Loucy (cell line): ENCODE results near the gene EDN3.

Source experiments
- H2AFZ ChIP-seq: fragments of 200-600 bp; sonication (generic); 2 replicates; pipeline ENCODE4 v1.6.0; 2016; ENCODE audit warnings: antibody characterized with exemption, mild to moderate bottlenecking, low read length, moderate library complexity
- H3F3A ChIP-seq: fragments of 200-600 bp; 2 replicates; pipeline ENCODE4 v1.6.0; 2016; ENCODE audit warnings: antibody characterized with exemption, low read depth, mild to moderate bottlenecking
- H3K27me3 ChIP-seq: fragments of 200-600 bp; sonication (generic); 2 replicates; pipeline ENCODE4 v1.6.1; 2014; ENCODE audit warnings: low read length, mild to moderate bottlenecking; ENCODE audit not compliant: insufficient read depth, poor library complexity, severe bottlenecking
- H3K36me3 ChIP-seq: fragments of 200-600 bp; sonication (generic); 2 replicates; pipeline ENCODE4 v1.6.1; 2016; ENCODE audit warnings: low read length; ENCODE audit not compliant: insufficient read depth
- H3K4me1 ChIP-seq: fragments of 200-600 bp; sonication (generic); 2 replicates; pipeline ENCODE4 v1.5.1; 2014; ENCODE audit warnings: low read length, mild to moderate bottlenecking; ENCODE audit not compliant: insufficient read depth, poor library complexity, severe bottlenecking
- H3K4me2 ChIP-seq: fragments of 200-600 bp; sonication (generic); 2 replicates; pipeline ENCODE4 v1.6.0; 2014; ENCODE audit warnings: antibody characterized with exemption, low read length, low read depth, mild to moderate bottlenecking; ENCODE audit not compliant: poor library complexity, severe bottlenecking
- H3K4me3 ChIP-seq: fragments of 200-600 bp; sonication (generic); 2 replicates; pipeline ENCODE4 v1.5.1; 2014; ENCODE audit warnings: low read length, mild to moderate bottlenecking, mixed read lengths; ENCODE audit not compliant: poor library complexity, severe bottlenecking
- H3K79me2 ChIP-seq: fragments of 200-600 bp; sonication (generic); 2 replicates; pipeline ENCODE4 v1.6.1; 2014; ENCODE audit warnings: low read length; ENCODE audit not compliant: insufficient read depth
- H3K9ac ChIP-seq: fragments of 200-600 bp; sonication (generic); 2 replicates; pipeline ENCODE4 v1.6.0; 2014; ENCODE audit warnings: mild to moderate bottlenecking, low read depth, low read length, moderate library complexity; ENCODE audit not compliant: poor library complexity, severe bottlenecking
- H3K9me2 ChIP-seq: fragments of 200-600 bp; sonication (generic); replicated peaks from 2 replicates; pipeline ENCODE4 v1.6.1; 2016; ENCODE audit warnings: low read depth, low read length, mixed read lengths
- H3K9me3 ChIP-seq: fragments of 200-600 bp; sonication (generic); 2 replicates; pipeline ENCODE4 v1.6.1; 2014; ENCODE audit warnings: mild to moderate bottlenecking, antibody characterized with exemption, low read length, low read depth; ENCODE audit not compliant: insufficient read depth
- H4K20me1 ChIP-seq: fragments of 200-600 bp; sonication (generic); 2 replicates; pipeline ENCODE4 v1.6.0; 2014; ENCODE audit warnings: antibody characterized with exemption, low read length, mild to moderate bottlenecking; ENCODE audit not compliant: insufficient read depth, poor library complexity, severe bottlenecking
- EZH2phosphoT487 ChIP-seq: fragments of 200-600 bp; IDR thresholded peaks from 2 replicates; pipeline ENCODE4 v1.6.1; 2018; ENCODE audit warnings: antibody characterized with exemption, mild to moderate bottlenecking, moderate library complexity, borderline replicate concordance
- TF ChIP-seq, protein P1 (sequence below): fragments of 200-600 bp; sonication (generic); conservative IDR thresholded peaks from 2 replicates; pipeline ENCODE4 v1.5.1; 2014; ENCODE audit warnings: mild to moderate bottlenecking, antibody characterized with exemption, low read length

Gene EDN3

DNA sequence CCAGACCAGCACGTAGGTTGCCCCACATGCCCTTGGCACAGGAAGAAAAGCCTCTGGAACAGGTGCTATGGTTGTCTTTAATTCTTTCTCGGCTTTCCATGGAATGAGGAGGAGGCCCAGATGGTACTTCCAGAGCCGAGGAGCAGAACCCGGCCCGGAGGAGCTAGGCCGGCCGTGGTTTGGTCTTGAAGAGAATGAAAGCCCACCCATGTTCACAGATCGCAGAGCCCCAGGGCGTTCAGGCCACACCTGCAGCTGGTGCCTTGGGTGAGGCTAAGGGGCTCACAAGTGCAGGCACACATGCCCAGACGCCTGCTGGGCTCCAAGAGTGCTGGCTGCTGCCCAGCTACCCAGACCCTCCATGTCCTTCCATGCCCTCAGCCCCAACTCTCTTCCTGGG, 20.0 kb downstream of the EDN3 start:
- no peak overlapping the region for H2AFZ ChIP-seq
- no peak overlapping the region for H3K4me3 ChIP-seq
- H4K20me1 ChIP-seq = no peaks in the 10 kb centered on the region
- H3K9ac ChIP-seq = no peak overlapping the region
- no peak overlapping the region for H3K4me2 ChIP-seq
- no peaks in the 10 kb centered on the region for H3K36me3 ChIP-seq
- no peaks in the 10 kb centered on the region for H3K9me2 ChIP-seq
- H3K9me3 ChIP-seq = no peaks in the 10 kb centered on the region
- H3K27me3 ChIP-seq = no peaks in the 10 kb centered on the region
- TF ChIP-seq, protein P1, sequence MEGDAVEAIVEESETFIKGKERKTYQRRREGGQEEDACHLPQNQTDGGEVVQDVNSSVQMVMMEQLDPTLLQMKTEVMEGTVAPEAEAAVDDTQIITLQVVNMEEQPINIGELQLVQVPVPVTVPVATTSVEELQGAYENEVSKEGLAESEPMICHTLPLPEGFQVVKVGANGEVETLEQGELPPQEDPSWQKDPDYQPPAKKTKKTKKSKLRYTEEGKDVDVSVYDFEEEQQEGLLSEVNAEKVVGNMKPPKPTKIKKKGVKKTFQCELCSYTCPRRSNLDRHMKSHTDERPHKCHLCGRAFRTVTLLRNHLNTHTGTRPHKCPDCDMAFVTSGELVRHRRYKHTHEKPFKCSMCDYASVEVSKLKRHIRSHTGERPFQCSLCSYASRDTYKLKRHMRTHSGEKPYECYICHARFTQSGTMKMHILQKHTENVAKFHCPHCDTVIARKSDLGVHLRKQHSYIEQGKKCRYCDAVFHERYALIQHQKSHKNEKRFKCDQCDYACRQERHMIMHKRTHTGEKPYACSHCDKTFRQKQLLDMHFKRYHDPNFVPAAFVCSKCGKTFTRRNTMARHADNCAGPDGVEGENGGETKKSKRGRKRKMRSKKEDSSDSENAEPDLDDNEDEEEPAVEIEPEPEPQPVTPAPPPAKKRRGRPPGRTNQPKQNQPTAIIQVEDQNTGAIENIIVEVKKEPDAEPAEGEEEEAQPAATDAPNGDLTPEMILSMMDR = no peak
- no peak for TF ChIP-seq EZH2phosphoT487
- H3K4me1 ChIP-seq = no peaks in the 10 kb centered on the region
- no peaks in the 10 kb centered on the region for H3F3A ChIP-seq
- no peaks in the 10 kb centered on the region for H3K79me2 ChIP-seq

DNA sequence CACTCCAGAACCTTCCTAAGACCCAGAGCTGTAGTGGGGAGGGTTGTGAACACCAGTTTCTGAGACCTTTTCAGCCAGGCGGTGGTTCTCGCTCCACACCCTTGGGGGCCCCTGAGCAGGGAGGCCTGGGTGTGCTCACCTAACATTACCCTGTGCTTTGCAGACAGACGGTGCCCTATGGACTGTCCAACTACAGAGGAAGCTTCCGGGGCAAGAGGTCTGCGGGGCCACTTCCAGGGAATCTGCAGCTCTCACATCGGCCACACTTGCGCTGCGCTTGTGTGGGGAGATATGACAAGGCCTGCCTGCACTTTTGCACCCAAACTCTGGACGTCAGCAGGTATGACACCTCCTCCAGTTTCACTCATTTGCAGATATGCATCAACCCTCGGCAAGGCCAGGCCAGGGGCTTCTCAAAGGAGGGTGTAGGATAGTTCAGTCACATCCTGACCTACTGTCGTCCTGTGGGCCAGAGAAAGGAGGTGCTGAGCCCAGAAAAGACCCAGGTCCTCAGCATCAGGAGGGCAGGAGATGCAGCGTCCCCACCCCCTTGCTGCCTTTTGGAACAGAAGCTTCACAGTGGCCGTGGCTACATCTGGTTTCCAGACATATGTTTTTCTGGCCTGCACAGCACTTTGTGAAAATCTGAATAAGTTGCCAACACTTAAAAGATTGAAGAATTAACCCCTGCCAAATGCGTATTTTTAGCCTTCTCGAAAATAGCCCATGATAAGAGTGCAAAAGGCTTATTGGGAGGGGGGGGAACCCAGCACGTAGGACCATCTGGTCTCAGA, 20.6 kb downstream of the EDN3 start:
- Histone ChIP-seq H3K36me3 (no peaks in the 10 kb centered on the region), H3K4me3 (no peak overlapping the region), H3F3A (no peaks in the 10 kb centered on the region), H3K9me3 (no peaks in the 10 kb centered on the region), H3K79me2 (no peaks in the 10 kb centered on the region), H4K20me1 (no peaks in the 10 kb centered on the region), H3K9ac (no peak overlapping the region), H2AFZ (no peak overlapping the region), H3K4me1 (no peaks in the 10 kb centered on the region), H3K9me2 (no peaks in the 10 kb centered on the region), H3K27me3 (no peaks in the 10 kb centered on the region), H3K4me2 (no peak overlapping the region)
- TF ChIP-seq, protein P1 = no peak

DNA sequence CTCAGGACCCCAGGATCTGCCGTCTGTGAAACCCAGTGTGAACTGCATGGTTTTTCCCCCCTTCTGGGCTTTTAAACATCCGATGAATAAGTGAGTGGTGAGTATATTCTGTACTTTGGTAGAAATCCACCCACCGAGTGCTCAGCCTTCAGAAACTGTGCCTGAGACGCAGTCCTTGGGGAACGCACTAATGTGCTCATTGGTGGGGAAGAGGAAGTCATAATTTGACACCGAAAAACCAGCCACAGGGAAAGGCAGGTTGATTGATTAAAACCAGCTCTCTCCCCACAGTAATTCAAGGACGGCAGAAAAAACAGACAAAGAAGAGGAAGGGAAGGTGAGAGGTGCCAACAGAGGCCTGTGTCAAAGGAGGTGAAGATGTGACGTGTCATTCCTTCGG, 21.7 kb downstream of the EDN3 start:
- Histone ChIP-seq H3K79me2 (no peaks in the 10 kb centered on the region), H3K9me3 (no peaks in the 10 kb centered on the region), H2AFZ (no peak overlapping the region), H3K9ac (no peak overlapping the region), H3K4me2 (no peak overlapping the region), H3K4me1 (no peaks in the 10 kb centered on the region), H4K20me1 (no peaks in the 10 kb centered on the region), H3K4me3 (no peak overlapping the region), H3F3A (no peaks in the 10 kb centered on the region), H3K27me3 (no peaks in the 10 kb centered on the region), H3K36me3 (no peaks in the 10 kb centered on the region), H3K9me2 (no peaks in the 10 kb centered on the region)
- TF ChIP-seq EZH2phosphoT487 = no peak
- TF ChIP-seq, protein P1 = no peak
